H1 (cell line): Measurements from ENCODE around the gene MYO3A. TPM values are rescaled to one million over a fixed set of nuclear protein-coding genes. Genes with fewer than 3 reads are reported as not detected.

ENCODE experiments used
- CEBPB ChIP-seq: IDR thresholded peaks from 2 replicates; pipeline ENCODE4 v1.6.1; 2012; ENCODE audit warnings: low read depth, low read length
- polyA plus RNA-seq, 7 experiments: library from polyadenylated mRNA; depleted of rRNA in 3 of 7; stranded (reverse) in 5 of 7; unstranded in 2 of 7; fragments of >200 nt in 5 of 7; fragments of 200-250 nt in 2 of 7; gene quantifications; 1 replicate in 5 of 7; 2 replicates in 1 of 7; 4 replicates in 1 of 7; pipeline versions ENCODE4 v1.2.1 to v1.2.3, GENCODE V29; 2011 to 2013; ENCODE audit warnings: missing spikeins in 2 of 7, mixed read lengths in 2 of 7
- total RNA-seq: library from RNA; stranded (reverse); fragmentation: NEBNext Ultra II Directional; extraction: Animal tissue kit (Norgen Biotek cat#: 25700); gene quantifications from 2 replicates; pipeline ENCODE4 v1.2.1, GENCODE V29; 2021

Gene MYO3A
- total and polyA plus RNA-seq, 2 of the 8 experiments (the other 6 are each of a cell fraction or from before 2014, with no cell fraction given), result 3.9 to 5.3 TPM

DNA sequence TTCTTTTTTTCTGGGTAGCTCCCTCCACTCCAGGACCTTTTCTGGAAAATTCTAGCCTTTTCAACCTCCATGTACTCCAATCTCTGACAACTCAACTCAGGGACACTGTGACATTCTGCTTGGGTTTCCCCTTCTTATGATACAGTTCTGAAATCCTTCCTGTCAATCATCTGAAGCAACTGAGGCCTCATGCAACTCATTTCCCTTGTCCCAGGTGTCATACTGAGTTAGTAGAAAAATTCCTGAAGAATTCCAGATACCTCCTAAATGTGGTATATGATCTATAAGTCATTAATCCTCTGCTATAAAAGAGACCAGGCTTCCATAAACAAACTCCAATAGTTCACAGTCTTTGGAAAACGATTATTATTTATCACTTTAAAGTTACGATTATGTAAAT lies 43.0 kb upstream of the MYO3A start (continued):
- TF ChIP-seq CEBPB, result no peak
